Activated CD8-positive, alpha-beta T cell treated with anti-CD3 and anti-CD28 coated beads, Interleukin-2, amount 10 ng/mL, durations not matched to agents 7 days and 5 days (primary cell): Measurements from ENCODE around the gene ZFP92. TPM values are rescaled to one million over a fixed set of nuclear protein-coding genes. Genes with fewer than 3 reads are reported as not detected.

ENCODE experiments used
- ATAC-seq: fragments of 150-1000 bp; cut with Tn5 transposase; one replicate; pipeline ENCODE4 v1.10.0; 2021; ENCODE audit warnings: moderate library complexity
- CTCF ChIA-PET: fragments of 350-600 bp; sonication (Branson Sonifier 250); formaldehyde crosslinking; loops from one replicate; lab custom pipeline; 2021; ENCODE audit warnings: antibody characterized with exemption; lab: Charles Lee
- POLR2A ChIA-PET: fragments of 350-600 bp; sonication (Branson Sonifier 250); formaldehyde crosslinking; loops from one replicate; lab custom pipeline; 2021; ENCODE audit warnings: antibody characterized with exemption; lab: Charles Lee
- DNase-seq: peaks from one replicate; pipeline ENCODE4 v3.0.0-alpha.2; 2020
- H3K27ac Mint-ChIP-seq: one replicate; pipeline ENCODE4 v1.8.0; 2021; ENCODE audit warnings: mild to moderate bottlenecking, mixed read lengths
- H3K27me3 Mint-ChIP-seq: one replicate; pipeline ENCODE4 v1.8.0; 2021; ENCODE audit warnings: low read depth, mixed read lengths
- H3K36me3 Mint-ChIP-seq: one replicate; pipeline ENCODE4 v1.8.0; 2021; ENCODE audit warnings: low read depth, mixed read lengths
- H3K4me1 Mint-ChIP-seq: one replicate; pipeline ENCODE4 v1.8.0; 2021; ENCODE audit warnings: low read depth, mixed read lengths
- H3K4me3 Mint-ChIP-seq: one replicate; pipeline ENCODE4 v1.8.0; 2021; ENCODE audit warnings: mild to moderate bottlenecking, mixed read lengths
- H3K9me3 Mint-ChIP-seq: one replicate; pipeline ENCODE4 v1.8.0; 2022; ENCODE audit warnings: mixed read lengths; ENCODE audit not compliant: insufficient read depth
- total RNA-seq, 2 experiments: library from RNA; stranded (reverse); gene quantifications; one replicate each; pipeline ENCODE4 v1.2.3, GENCODE V29; 2021

Gene ZFP92
- total RNA-seq, 2 experiments from 2014 or later, result 1.5 to 1.6 TPM

- H3K4me3 Mint-ChIP-seq, result no peak overlapping the region
- POLR2A ChIA-PET, result no interaction called here
These were observed 44.3 kb downstream of the ZFP92 start for GRCh38 chrX:153455571-153455970.

GRCh38 chrX:153456161-153456560 is 44.9 kb downstream of the ZFP92 start:
- H3K4me1 Mint-ChIP-seq, result no peaks in the 10 kb centered on the region
- POLR2A ChIA-PET, result no interaction called here

More at GRCh38 chrX:153455571-153455970, 44.3 kb downstream of the ZFP92 start:
- CTCF ChIA-PET, result no interaction called here
- H3K27me3 Mint-ChIP-seq, result no peaks in the 10 kb centered on the region
- no peak for DNase-seq
- H3K9me3 Mint-ChIP-seq, result no peaks in the 10 kb centered on the region
- H3K4me1 Mint-ChIP-seq, result no peaks in the 10 kb centered on the region
- no peak overlapping the region for H3K27ac Mint-ChIP-seq
- ATAC-seq, result no peak
- peaks cover 13% of the 10 kb centered on the region for H3K36me3 Mint-ChIP-seq

GRCh38 chrX:153456704-153457103 is 45.4 kb downstream of the ZFP92 start:
- Mint-ChIP-seq H3K4me3 (no peak overlapping the region), H3K36me3 (peaks cover 13% of the 10 kb centered on the region), H3K4me1 (no peaks in the 10 kb centered on the region), H3K9me3 (no peaks in the 10 kb centered on the region), H3K27me3 (no peaks in the 10 kb centered on the region), H3K27ac (no peak overlapping the region)
- CTCF ChIA-PET, result no interaction called here
- POLR2A ChIA-PET, result no interaction called here
- DNase-seq (no peak), ATAC-seq (no peak)

More at GRCh38 chrX:153456161-153456560, 44.9 kb downstream of the ZFP92 start:
- CTCF ChIA-PET, result no interaction called here
- no peaks in the 10 kb centered on the region for H3K27me3 Mint-ChIP-seq
- H3K9me3 Mint-ChIP-seq, result no peaks in the 10 kb centered on the region
- H3K36me3 Mint-ChIP-seq, result peaks cover 12% of the 10 kb centered on the region
- no peak overlapping the region for H3K27ac Mint-ChIP-seq
- no peak for ATAC-seq
- H3K4me3 Mint-ChIP-seq, result no peak overlapping the region
- DNase-seq, result no peak

- no peak overlapping the region for H3K4me3 Mint-ChIP-seq
- DNase-seq (no peak), ATAC-seq (no peak)
- H3K27me3 Mint-ChIP-seq, result no peaks in the 10 kb centered on the region
- POLR2A ChIA-PET, result no interaction called here
- H3K4me1 Mint-ChIP-seq, result no peaks in the 10 kb centered on the region
- H3K27ac Mint-ChIP-seq, result no peak overlapping the region
- H3K9me3 Mint-ChIP-seq, result no peaks in the 10 kb centered on the region
- H3K36me3 Mint-ChIP-seq, result peaks cover 14% of the 10 kb centered on the region
- CTCF ChIA-PET, result no interaction called here
These were observed 46.0 kb downstream of the ZFP92 start for GRCh38 chrX:153457136-153457825.

GRCh38 chrX:153457827-153458466 is 46.7 kb downstream of the ZFP92 start:
- ChIA-PET POLR2A (no interaction called here), CTCF (no interaction called here)
- Mint-ChIP-seq H3K4me1 (no peaks in the 10 kb centered on the region), H3K9me3 (no peaks in the 10 kb centered on the region), H3K36me3 (peaks cover 16% of the 10 kb centered on the region), H3K4me3 (no peak overlapping the region), H3K27ac (no peak overlapping the region), H3K27me3 (no peaks in the 10 kb centered on the region)
- no peak for ATAC-seq
- no peak for DNase-seq

- POLR2A ChIA-PET, result no interaction called here
- no peaks in the 10 kb centered on the region for H3K9me3 Mint-ChIP-seq
These were observed 47.2 kb downstream of the ZFP92 start for GRCh38 chrX:153458476-153458875.

GRCh38 chrX:153459986-153460385 is 48.7 kb downstream of the ZFP92 start:
- Mint-ChIP-seq H3K9me3 (no peaks in the 10 kb centered on the region), H3K36me3 (peaks cover 15% of the 10 kb centered on the region)

More at GRCh38 chrX:153458476-153458875, 47.2 kb downstream of the ZFP92 start:
- Mint-ChIP-seq H3K36me3 (peaks cover 16% of the 10 kb centered on the region), H3K4me3 (no peak overlapping the region), H3K27me3 (no peaks in the 10 kb centered on the region), H3K4me1 (no peaks in the 10 kb centered on the region), H3K27ac (no peak overlapping the region)
- no peak for DNase-seq
- CTCF ChIA-PET, result no interaction called here
- no peak for ATAC-seq

GRCh38 chrX:153460826-153461225 is 49.6 kb downstream of the ZFP92 start:
- DNase-seq, result peak; percentile 48
- Mint-ChIP-seq H3K9me3 (no peaks in the 10 kb centered on the region), H3K27me3 (no peaks in the 10 kb centered on the region), H3K4me3 (no peak overlapping the region), H3K36me3 (peaks cover 14% of the 10 kb centered on the region), H3K27ac (no peak overlapping the region), H3K4me1 (no peaks in the 10 kb centered on the region)
- ATAC-seq, result peak; percentile 57
- ChIA-PET CTCF (interaction anchor here (0.5 to 1.7 kb wide), 6 partner anchors 10 to 520 kb away, joined by 3 to 14 read pairs (median 3); partner anchors contain the start of gene HAUS7), POLR2A (no interaction called here)

More at GRCh38 chrX:153459986-153460385, 48.7 kb downstream of the ZFP92 start:
- H3K4me1 Mint-ChIP-seq, result no peaks in the 10 kb centered on the region
- no peak for ATAC-seq
- H3K27ac Mint-ChIP-seq, result no peak overlapping the region
- ChIA-PET CTCF (interaction anchor here (1.1 to 1.5 kb wide), 2 partner anchors 43 to 46 kb away, joined by 3 to 14 read pairs; no protein-coding TSS in a partner anchor), POLR2A (no interaction called here)
- H3K4me3 Mint-ChIP-seq, result no peak overlapping the region
- DNase-seq, result no peak
- H3K27me3 Mint-ChIP-seq, result no peaks in the 10 kb centered on the region

Other genes starting within 250 kb of the ZFP92 start
- not detected for gene MAGEA1, start 232.2 kb upstream of the ZFP92 start, total RNA-seq
- not detected for gene PNMA6F, start 89.7 kb upstream of the ZFP92 start, total RNA-seq
- 10 to 100 TPM; 20.8 to 22.3 TPM for gene ZNF275, start 77.3 kb upstream of the ZFP92 start, total RNA-seq
- not detected for gene PNMA6E, start 10.1 kb upstream of the ZFP92 start, total RNA-seq
- gene TREX2, start 34.6 kb downstream of the ZFP92 start, total RNA-seq, result 1 to 10 TPM; 3.6 to 3.8 TPM
- 10 to 100 TPM; 56.6 to 57.7 TPM for gene HAUS7, start 59.1 kb downstream of the ZFP92 start, total RNA-seq
- gene BGN, start 83.5 kb downstream of the ZFP92 start, total RNA-seq, result not detected
- not detected for gene ATP2B3, start 106.2 kb downstream of the ZFP92 start, total RNA-seq
- 10 to 100 TPM; 23.9 to 24.5 TPM for gene CCNQ, start 187.7 kb downstream of the ZFP92 start, total RNA-seq
- gene DUSP9, start 235.7 kb downstream of the ZFP92 start, total RNA-seq, result not detected